A673 (cell line): ENCODE data around the gene PTTG2.

Experiments used
- EZH2 ChIP-seq: fragments of 200-600 bp; sonication (generic); IDR thresholded peaks from 2 replicates; pipeline ENCODE4 v1.6.1; 2017; ENCODE audit warnings: borderline replicate concordance, low read depth, mild to moderate bottlenecking, mixed read lengths, antibody characterized with exemption, low read length; ENCODE audit not compliant: poor library complexity, severe bottlenecking
- TF ChIP-seq, protein P1 (sequence below): fragments of 300-800, 200-600 bp; sonication (generic); conservative IDR thresholded peaks from 2 replicates; pipeline ENCODE4 v1.5.1; 2017; ENCODE audit warnings: low read depth, mild to moderate bottlenecking, antibody characterized with exemption, low read length, moderate library complexity, mixed read lengths

DNA sequence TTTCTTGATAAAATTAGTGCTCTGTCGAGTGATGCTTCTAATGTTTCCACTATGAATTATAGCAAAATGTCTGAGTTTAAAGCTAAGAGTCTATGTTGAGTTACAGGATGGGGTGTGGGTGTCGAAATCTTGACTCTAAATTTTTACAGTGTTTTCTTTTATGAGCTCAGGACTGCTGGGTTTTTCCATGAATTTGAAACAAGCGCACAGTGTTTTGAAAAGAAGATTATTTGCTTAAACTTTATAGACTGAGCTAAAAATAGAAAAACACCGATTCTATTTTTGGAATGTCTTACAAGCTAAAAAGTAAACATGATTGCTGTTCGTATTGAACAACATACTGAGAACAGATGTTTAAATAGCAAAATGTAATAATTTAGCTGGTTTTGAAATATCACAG, 7.5 kb downstream of the PTTG2 start:
- TF ChIP-seq, protein P1, sequence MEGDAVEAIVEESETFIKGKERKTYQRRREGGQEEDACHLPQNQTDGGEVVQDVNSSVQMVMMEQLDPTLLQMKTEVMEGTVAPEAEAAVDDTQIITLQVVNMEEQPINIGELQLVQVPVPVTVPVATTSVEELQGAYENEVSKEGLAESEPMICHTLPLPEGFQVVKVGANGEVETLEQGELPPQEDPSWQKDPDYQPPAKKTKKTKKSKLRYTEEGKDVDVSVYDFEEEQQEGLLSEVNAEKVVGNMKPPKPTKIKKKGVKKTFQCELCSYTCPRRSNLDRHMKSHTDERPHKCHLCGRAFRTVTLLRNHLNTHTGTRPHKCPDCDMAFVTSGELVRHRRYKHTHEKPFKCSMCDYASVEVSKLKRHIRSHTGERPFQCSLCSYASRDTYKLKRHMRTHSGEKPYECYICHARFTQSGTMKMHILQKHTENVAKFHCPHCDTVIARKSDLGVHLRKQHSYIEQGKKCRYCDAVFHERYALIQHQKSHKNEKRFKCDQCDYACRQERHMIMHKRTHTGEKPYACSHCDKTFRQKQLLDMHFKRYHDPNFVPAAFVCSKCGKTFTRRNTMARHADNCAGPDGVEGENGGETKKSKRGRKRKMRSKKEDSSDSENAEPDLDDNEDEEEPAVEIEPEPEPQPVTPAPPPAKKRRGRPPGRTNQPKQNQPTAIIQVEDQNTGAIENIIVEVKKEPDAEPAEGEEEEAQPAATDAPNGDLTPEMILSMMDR, result no peak
- no peak for TF ChIP-seq EZH2
